HCT116 (cell line): ENCODE measurements around the gene KSR2.

ENCODE experiments used
- CBX3 ChIP-seq: IDR thresholded peaks from 2 replicates; pipeline ENCODE4 v1.6.1; 2012; ENCODE audit warnings: low read depth
- CTCF ChIP-seq, 3 experiments: fragments of 200-600 bp in 1 of 3; sonication (generic) in 1 of 3; IDR thresholded peaks in 2 of 3; conservative IDR thresholded peaks in 1 of 3; 2 replicates each; pipeline ENCODE4 v1.5.1; 2012 to 2017; ENCODE audit warnings: low read depth in 2 of 3, low read length in 2 of 3, antibody characterized with exemption in 1 of 3, borderline replicate concordance in 1 of 3, control low read depth in 1 of 3, mild to moderate bottlenecking in 1 of 3, mixed read lengths in 1 of 3, mixed run types in 1 of 3, moderate library complexity in 1 of 3; ENCODE audit not compliant: insufficient read depth in 1 of 3
- EZH2phosphoT487 ChIP-seq: fragments of 200-600 bp; IDR thresholded peaks from 2 replicates; pipeline ENCODE4 v1.6.1; 2018; ENCODE audit warnings: antibody characterized with exemption, borderline replicate concordance
- FOSL1 ChIP-seq: IDR thresholded peaks from 2 replicates; pipeline ENCODE4 v1.6.1; 2012; ENCODE audit warnings: low read depth
- POLR2A ChIP-seq: IDR thresholded peaks from 2 replicates; pipeline ENCODE4 v1.7.0; 2011; ENCODE audit warnings: borderline replicate concordance; ENCODE audit not compliant: insufficient read depth, insufficient read length; ENCODE audit errors: extremely low read depth
- POLR2AphosphoS5 ChIP-seq: IDR thresholded peaks from 2 replicates; pipeline ENCODE4 v1.6.1; 2011; ENCODE audit warnings: mild to moderate bottlenecking, low read depth, low read length, moderate library complexity
- RAD21 ChIP-seq: IDR thresholded peaks from 2 replicates; pipeline ENCODE4 v1.6.1; 2012; ENCODE audit warnings: low read depth, mild to moderate bottlenecking
- REST ChIP-seq: IDR thresholded peaks from 2 replicates; pipeline ENCODE4 v1.6.1; 2012; ENCODE audit warnings: low read depth
- SIN3A ChIP-seq: IDR thresholded peaks from 2 replicates; pipeline ENCODE4 v1.6.1; 2012; ENCODE audit warnings: low read depth
- ZFX ChIP-seq: fragments of 450-650 bp; IDR thresholded peaks from 2 replicates; pipeline ENCODE4 v1.6.1; 2017

- TF ChIP-seq POLR2A (no peak), POLR2AphosphoS5 (no peak), CTCF (IDR thresholded peaks at IDR 0.05 in 2 of 3, conservative IDR thresholded peaks at IDR 0.05 in 1 of 3; ENCODE audit: borderline replicate concordance in 1 of 3, insufficient read depth in 1 of 3, low read depth in 2 of 3, low read length in 2 of 3) (no peak), CBX3 (no peak), RAD21 (no peak), EZH2phosphoT487 (no peak), SIN3A (no peak), FOSL1 (no peak), ZFX (no peak), REST (no peak)
These were observed 258.7 kb downstream of the KSR2 start for GRCh38 chr12:117710121-117710520.
